Measurements from ENCODE around the gene AOAH.

- TF ChIP-seq EP300 (IDR thresholded peaks at IDR 0.05) (no peak), POLR2AphosphoS5 (IDR thresholded peaks at IDR 0.05) (no peak), POLR2A (IDR thresholded peaks at IDR 0.05) (no peak)
- TF ChIP-seq, protein P1, sequence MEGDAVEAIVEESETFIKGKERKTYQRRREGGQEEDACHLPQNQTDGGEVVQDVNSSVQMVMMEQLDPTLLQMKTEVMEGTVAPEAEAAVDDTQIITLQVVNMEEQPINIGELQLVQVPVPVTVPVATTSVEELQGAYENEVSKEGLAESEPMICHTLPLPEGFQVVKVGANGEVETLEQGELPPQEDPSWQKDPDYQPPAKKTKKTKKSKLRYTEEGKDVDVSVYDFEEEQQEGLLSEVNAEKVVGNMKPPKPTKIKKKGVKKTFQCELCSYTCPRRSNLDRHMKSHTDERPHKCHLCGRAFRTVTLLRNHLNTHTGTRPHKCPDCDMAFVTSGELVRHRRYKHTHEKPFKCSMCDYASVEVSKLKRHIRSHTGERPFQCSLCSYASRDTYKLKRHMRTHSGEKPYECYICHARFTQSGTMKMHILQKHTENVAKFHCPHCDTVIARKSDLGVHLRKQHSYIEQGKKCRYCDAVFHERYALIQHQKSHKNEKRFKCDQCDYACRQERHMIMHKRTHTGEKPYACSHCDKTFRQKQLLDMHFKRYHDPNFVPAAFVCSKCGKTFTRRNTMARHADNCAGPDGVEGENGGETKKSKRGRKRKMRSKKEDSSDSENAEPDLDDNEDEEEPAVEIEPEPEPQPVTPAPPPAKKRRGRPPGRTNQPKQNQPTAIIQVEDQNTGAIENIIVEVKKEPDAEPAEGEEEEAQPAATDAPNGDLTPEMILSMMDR (IDR thresholded peaks at IDR 0.05) = no peak
Observed at GRCh38 chr7:36591636-36592035, 132.7 kb downstream of the AOAH start.

Data from sigmoid colon (tissue), 4 donors.